HEK293 (cell line): ENCODE results near the gene BAIAP3.

Experiments
- BCL11A ChIP-seq: fragments of 450-650 bp; formaldehyde crosslinking; IDR thresholded peaks from 2 replicates; pipeline ENCODE4 v1.5.1; 2016; ENCODE audit warnings: low read depth, missing biosample characterization, missing genetic modification characterization
- GLI4 ChIP-seq: fragments of 450-650 bp; formaldehyde crosslinking; IDR thresholded peaks from 2 replicates; pipeline ENCODE4 v1.5.1; 2016; ENCODE audit warnings: missing biosample characterization, missing genetic modification characterization
- HOXA7 ChIP-seq: sonication (generic); formaldehyde crosslinking; IDR thresholded peaks from 2 replicates; pipeline ENCODE4 v1.8.1; 2022; ENCODE audit warnings: missing genetic modification reagents, borderline replicate concordance
- HOXD13 ChIP-seq: sonication (generic); formaldehyde crosslinking; IDR thresholded peaks from 2 replicates; pipeline ENCODE4 v1.8.0; 2022; ENCODE audit warnings: missing genetic modification reagents, borderline replicate concordance
- KLF10 ChIP-seq: fragments of 450-650 bp; IDR thresholded peaks from 2 replicates; pipeline ENCODE4 v1.5.1; 2018; ENCODE audit warnings: missing biosample characterization, mild to moderate bottlenecking, missing genetic modification characterization
- KLF16 ChIP-seq: fragments of 450-650 bp; formaldehyde crosslinking; IDR thresholded peaks from 2 replicates; pipeline ENCODE4 v1.5.1; 2017; ENCODE audit warnings: missing biosample characterization, missing genetic modification characterization
- OVOL3 ChIP-seq: fragments of 450-650 bp; formaldehyde crosslinking; IDR thresholded peaks from 2 replicates; pipeline ENCODE4 v1.5.1; 2016; ENCODE audit warnings: missing biosample characterization, missing genetic modification characterization
- SALL2 ChIP-seq: fragments of 450-650 bp; formaldehyde crosslinking; IDR thresholded peaks from 2 replicates; pipeline ENCODE4 v1.5.0; 2017; ENCODE audit warnings: missing biosample characterization, mild to moderate bottlenecking, missing genetic modification characterization, borderline replicate concordance
- SETDB1 ChIP-seq: IDR thresholded peaks from one replicate; pipeline ENCODE4 v1.6.1; 2017; ENCODE audit warnings: mild to moderate bottlenecking, low read length, moderate library complexity, mixed read lengths; ENCODE audit not compliant: insufficient read length
- SP7 ChIP-seq: fragments of 450-650 bp; formaldehyde crosslinking; IDR thresholded peaks from 2 replicates; pipeline ENCODE4 v1.5.1; 2016; ENCODE audit warnings: missing biosample characterization, missing genetic modification characterization
- TCF7L2 ChIP-seq: IDR thresholded peaks from 2 replicates; pipeline ENCODE4 v1.6.1; 2011; ENCODE audit warnings: low read depth, mild to moderate bottlenecking, inconsistent platforms, low read length, moderate library complexity, borderline replicate concordance
- ZBTB1 ChIP-seq: fragments of 450-650 bp; formaldehyde crosslinking; IDR thresholded peaks from 2 replicates; pipeline ENCODE4 v1.5.1; 2016; ENCODE audit warnings: missing biosample characterization, missing genetic modification characterization
- ZBTB48 ChIP-seq: fragments of 450-650 bp; formaldehyde crosslinking; IDR thresholded peaks from 2 replicates; pipeline ENCODE4 v1.5.1; 2016; ENCODE audit warnings: missing biosample characterization, missing genetic modification characterization
- ZEB2 ChIP-seq: fragments of 450-650 bp; formaldehyde crosslinking; IDR thresholded peaks from 2 replicates; pipeline ENCODE4 v1.5.1; 2016; ENCODE audit warnings: missing biosample characterization, missing genetic modification characterization
- ZFP3 ChIP-seq: fragments of 450-650 bp; formaldehyde crosslinking; IDR thresholded peaks from 2 replicates; pipeline ENCODE4 v1.5.1; 2016; ENCODE audit warnings: low read depth, missing biosample characterization, missing genetic modification characterization
- ZFP41 ChIP-seq: fragments of 450-650 bp; formaldehyde crosslinking; IDR thresholded peaks from 2 replicates; pipeline ENCODE4 v1.5.1; 2016; ENCODE audit warnings: missing biosample characterization, missing genetic modification characterization, borderline replicate concordance
- ZNF112 ChIP-seq: fragments of 450-650 bp; formaldehyde crosslinking; IDR thresholded peaks from 2 replicates; pipeline ENCODE4 v1.5.0; 2017; ENCODE audit warnings: missing biosample characterization, missing genetic modification characterization
- ZNF138 ChIP-seq: fragments of 450-650 bp; formaldehyde crosslinking; IDR thresholded peaks from 2 replicates; pipeline ENCODE4 v1.5.1; 2016; ENCODE audit warnings: missing biosample characterization, missing genetic modification characterization, borderline replicate concordance
- ZNF174 ChIP-seq: fragments of 450-650 bp; formaldehyde crosslinking; IDR thresholded peaks from 2 replicates; pipeline ENCODE4 v1.5.0; 2017; ENCODE audit warnings: missing biosample characterization, mild to moderate bottlenecking, missing genetic modification characterization
- ZNF184 ChIP-seq: fragments of 450-650 bp; IDR thresholded peaks from 2 replicates; pipeline ENCODE4 v1.5.1; 2018; ENCODE audit warnings: missing biosample characterization, mild to moderate bottlenecking, missing genetic modification characterization
- ZNF19 ChIP-seq: fragments of 450-650 bp; formaldehyde crosslinking; IDR thresholded peaks from 2 replicates; pipeline ENCODE4; 2016; ENCODE audit warnings: missing biosample characterization, missing genetic modification characterization, low read depth
- ZNF350 ChIP-seq: fragments of 450-650 bp; formaldehyde crosslinking; IDR thresholded peaks from 2 replicates; pipeline ENCODE4 v1.5.0; 2017; ENCODE audit warnings: missing biosample characterization, mild to moderate bottlenecking, missing genetic modification characterization
- ZNF366 ChIP-seq: fragments of 450-650 bp; formaldehyde crosslinking; conservative IDR thresholded peaks from 2 replicates; pipeline ENCODE4 v1.5.1; 2016; ENCODE audit warnings: missing biosample characterization, missing genetic modification characterization
- ZNF394 ChIP-seq: fragments of 450-650 bp; formaldehyde crosslinking; IDR thresholded peaks from 2 replicates; pipeline ENCODE4 v1.5.1; 2016; ENCODE audit warnings: missing biosample characterization, missing genetic modification characterization, mild to moderate bottlenecking, moderate library complexity, borderline replicate concordance
- ZNF416 ChIP-seq: fragments of 450-650 bp; formaldehyde crosslinking; IDR thresholded peaks from 2 replicates; pipeline ENCODE4 v1.5.1; 2016; ENCODE audit warnings: missing biosample characterization, missing genetic modification characterization
- ZNF433 ChIP-seq: fragments of 450-650 bp; formaldehyde crosslinking; IDR thresholded peaks from 2 replicates; pipeline ENCODE4 v1.5.1; 2016; ENCODE audit warnings: missing biosample characterization, missing genetic modification characterization, low read depth
- ZNF501 ChIP-seq: fragments of 450-650 bp; formaldehyde crosslinking; IDR thresholded peaks from 2 replicates; pipeline ENCODE4 v1.5.1; 2016; ENCODE audit warnings: missing biosample characterization, missing genetic modification characterization
- ZNF529 ChIP-seq: fragments of 450-650 bp; formaldehyde crosslinking; IDR thresholded peaks from 2 replicates; pipeline ENCODE4 v1.5.1; 2017; ENCODE audit warnings: missing genetic modification characterization, missing biosample characterization; ENCODE audit not compliant: insufficient replicate concordance
- ZNF626 ChIP-seq: fragments of 450-650 bp; sonication (Bioruptor Pico); formaldehyde crosslinking; IDR thresholded peaks from 2 replicates; pipeline ENCODE4 v1.5.1; 2018; ENCODE audit warnings: missing biosample characterization, missing genetic modification characterization, inconsistent platforms
- ZNF654 ChIP-seq: fragments of 450-650 bp; formaldehyde crosslinking; IDR thresholded peaks from 2 replicates; pipeline ENCODE4 v1.5.1; 2016; ENCODE audit warnings: low read depth, missing biosample characterization, missing genetic modification characterization
- TF ChIP-seq, protein P1 (sequence below): fragments of 450-650 bp; formaldehyde crosslinking; IDR thresholded peaks from 2 replicates; pipeline ENCODE4 v1.5.1; 2016; ENCODE audit warnings: missing biosample characterization, missing genetic modification characterization, low read depth
- TF ChIP-seq, protein P2 (sequence below): fragments of 450-650 bp; formaldehyde crosslinking; IDR thresholded peaks from 2 replicates; pipeline ENCODE4 v1.5.1; 2016; ENCODE audit warnings: missing biosample characterization, missing genetic modification characterization, borderline replicate concordance
- TF ChIP-seq, protein P3 (sequence below): fragments of 450-650 bp; formaldehyde crosslinking; IDR thresholded peaks from 2 replicates; pipeline ENCODE4 v1.5.1; 2016; ENCODE audit warnings: missing biosample characterization, missing genetic modification characterization
- TF ChIP-seq, protein P4 (sequence below): sonication (generic); formaldehyde crosslinking; IDR thresholded peaks from 2 replicates; pipeline ENCODE4 v1.8.1; 2022; ENCODE audit warnings: mild to moderate bottlenecking, moderate library complexity, missing genetic modification reagents
- TF ChIP-seq, protein P5 (sequence below): fragments of 450-650 bp; formaldehyde crosslinking; IDR thresholded peaks from 2 replicates; pipeline ENCODE4 v1.5.1; 2017; ENCODE audit warnings: missing biosample characterization, missing genetic modification characterization

The BAIAP3 gene

DNA sequence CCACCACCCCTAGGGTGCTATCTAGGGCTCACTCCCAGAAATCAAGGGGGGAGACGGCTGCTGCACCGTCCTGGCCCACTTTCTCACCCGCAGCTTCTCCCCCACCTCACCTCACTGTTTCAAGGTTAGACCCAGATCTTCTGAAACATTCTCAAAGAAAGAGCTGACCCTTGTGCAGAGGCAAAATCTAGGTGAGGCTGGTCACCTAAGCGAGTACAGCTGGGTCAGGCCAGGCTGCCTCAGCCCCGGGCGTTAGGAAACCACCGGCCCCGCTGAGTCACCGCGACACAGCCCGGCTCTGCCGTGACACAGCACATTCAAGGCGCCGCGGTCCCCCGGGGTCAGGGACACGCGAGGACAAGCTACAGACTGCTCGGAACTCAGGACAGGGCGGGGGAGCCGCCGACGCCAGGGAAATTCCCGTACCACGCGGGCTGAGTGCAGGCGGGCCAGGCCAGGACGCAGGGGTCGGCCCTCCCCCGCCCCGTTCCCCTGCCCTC is 45.4 kb downstream of the BAIAP3 start (continued):
- TF ChIP-seq ZNF112 (tag by site-specific recombination), result no peak
- TF ChIP-seq, protein P1, sequence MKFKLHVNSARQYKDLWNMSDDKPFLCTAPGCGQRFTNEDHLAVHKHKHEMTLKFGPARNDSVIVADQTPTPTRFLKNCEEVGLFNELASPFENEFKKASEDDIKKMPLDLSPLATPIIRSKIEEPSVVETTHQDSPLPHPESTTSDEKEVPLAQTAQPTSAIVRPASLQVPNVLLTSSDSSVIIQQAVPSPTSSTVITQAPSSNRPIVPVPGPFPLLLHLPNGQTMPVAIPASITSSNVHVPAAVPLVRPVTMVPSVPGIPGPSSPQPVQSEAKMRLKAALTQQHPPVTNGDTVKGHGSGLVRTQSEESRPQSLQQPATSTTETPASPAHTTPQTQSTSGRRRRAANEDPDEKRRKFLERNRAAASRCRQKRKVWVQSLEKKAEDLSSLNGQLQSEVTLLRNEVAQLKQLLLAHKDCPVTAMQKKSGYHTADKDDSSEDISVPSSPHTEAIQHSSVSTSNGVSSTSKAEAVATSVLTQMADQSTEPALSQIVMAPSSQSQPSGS (tag by site-specific recombination), result no peak
- TF ChIP-seq HOXA7 (CRISPR knock-in tag), result no peak
- TF ChIP-seq, protein P2, sequence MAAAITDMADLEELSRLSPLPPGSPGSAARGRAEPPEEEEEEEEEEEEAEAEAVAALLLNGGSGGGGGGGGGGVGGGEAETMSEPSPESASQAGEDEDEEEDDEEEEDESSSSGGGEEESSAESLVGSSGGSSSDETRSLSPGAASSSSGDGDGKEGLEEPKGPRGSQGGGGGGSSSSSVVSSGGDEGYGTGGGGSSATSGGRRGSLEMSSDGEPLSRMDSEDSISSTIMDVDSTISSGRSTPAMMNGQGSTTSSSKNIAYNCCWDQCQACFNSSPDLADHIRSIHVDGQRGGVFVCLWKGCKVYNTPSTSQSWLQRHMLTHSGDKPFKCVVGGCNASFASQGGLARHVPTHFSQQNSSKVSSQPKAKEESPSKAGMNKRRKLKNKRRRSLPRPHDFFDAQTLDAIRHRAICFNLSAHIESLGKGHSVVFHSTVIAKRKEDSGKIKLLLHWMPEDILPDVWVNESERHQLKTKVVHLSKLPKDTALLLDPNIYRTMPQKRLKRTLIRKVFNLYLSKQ, result no peak
- no peak; the same call in 1 of the 2 replicates for TF ChIP-seq KLF10
- TF ChIP-seq BCL11A (tag by site-specific recombination), result no peak
- no peak for TF ChIP-seq OVOL3
- TF ChIP-seq, protein P3, sequence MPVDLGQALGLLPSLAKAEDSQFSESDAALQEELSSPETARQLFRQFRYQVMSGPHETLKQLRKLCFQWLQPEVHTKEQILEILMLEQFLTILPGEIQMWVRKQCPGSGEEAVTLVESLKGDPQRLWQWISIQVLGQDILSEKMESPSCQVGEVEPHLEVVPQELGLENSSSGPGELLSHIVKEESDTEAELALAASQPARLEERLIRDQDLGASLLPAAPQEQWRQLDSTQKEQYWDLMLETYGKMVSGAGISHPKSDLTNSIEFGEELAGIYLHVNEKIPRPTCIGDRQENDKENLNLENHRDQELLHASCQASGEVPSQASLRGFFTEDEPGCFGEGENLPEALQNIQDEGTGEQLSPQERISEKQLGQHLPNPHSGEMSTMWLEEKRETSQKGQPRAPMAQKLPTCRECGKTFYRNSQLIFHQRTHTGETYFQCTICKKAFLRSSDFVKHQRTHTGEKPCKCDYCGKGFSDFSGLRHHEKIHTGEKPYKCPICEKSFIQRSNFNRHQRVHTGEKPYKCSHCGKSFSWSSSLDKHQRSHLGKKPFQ (tag by site-specific recombination), result no peak
- TF ChIP-seq ZNF366 (tag by site-specific recombination), result no peak
- no peak for TF ChIP-seq ZFP41
- peak; percentile 65; the same call in 1 of the 2 replicates for TF ChIP-seq ZNF501
- TF ChIP-seq, protein P4, sequence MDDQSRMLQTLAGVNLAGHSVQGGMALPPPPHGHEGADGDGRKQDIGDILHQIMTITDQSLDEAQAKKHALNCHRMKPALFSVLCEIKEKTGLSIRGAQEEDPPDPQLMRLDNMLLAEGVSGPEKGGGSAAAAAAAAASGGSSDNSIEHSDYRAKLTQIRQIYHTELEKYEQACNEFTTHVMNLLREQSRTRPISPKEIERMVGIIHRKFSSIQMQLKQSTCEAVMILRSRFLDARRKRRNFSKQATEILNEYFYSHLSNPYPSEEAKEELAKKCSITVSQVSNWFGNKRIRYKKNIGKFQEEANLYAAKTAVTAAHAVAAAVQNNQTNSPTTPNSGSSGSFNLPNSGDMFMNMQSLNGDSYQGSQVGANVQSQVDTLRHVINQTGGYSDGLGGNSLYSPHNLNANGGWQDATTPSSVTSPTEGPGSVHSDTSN (CRISPR knock-in tag), result no peak
- no peak for TF ChIP-seq ZNF416 (tag by site-specific recombination)
- TF ChIP-seq ZNF394 (tag by site-specific recombination), result peak; percentile 52; the same call in 1 of the 2 replicates
- TF ChIP-seq TCF7L2, result no peak
- no peak for TF ChIP-seq ZNF529
- TF ChIP-seq ZEB2 (tag by site-specific recombination), result peak; percentile 71
- no peak for TF ChIP-seq ZNF138 (tag by site-specific recombination)
- no peak for TF ChIP-seq ZNF184 (tag by site-specific recombination)
- TF ChIP-seq ZNF654 (tag by site-specific recombination), result no peak
- TF ChIP-seq SALL2 (tag by site-specific recombination), result no peak
- no peak for TF ChIP-seq ZNF433 (tag by site-specific recombination)
- TF ChIP-seq GLI4, result no peak; the same call in 1 of the 2 replicates
- peak; percentile 77; the same call in 1 of the 2 replicates for TF ChIP-seq SP7 (tag by site-specific recombination)
- no peak for TF ChIP-seq ZNF350 (tag by site-specific recombination)
- TF ChIP-seq ZBTB48, result peak; percentile 52; the same call in 1 of the 2 replicates
- TF ChIP-seq HOXD13 (CRISPR knock-in tag), result no peak
- TF ChIP-seq ZNF174 (tag by site-specific recombination), result no peak
- TF ChIP-seq ZFP3 (tag by site-specific recombination), result no peak
- TF ChIP-seq KLF16 (tag by site-specific recombination), result 0 out of 2 replicates have a peak, but pooled peaks have one; percentile 8
- TF ChIP-seq ZNF19 (tag by site-specific recombination), result no peak
- no peak for TF ChIP-seq SETDB1
- peak; percentile 44; the same call in 1 of the 2 replicates for TF ChIP-seq ZBTB1 (tag by site-specific recombination)
- TF ChIP-seq, protein P5, sequence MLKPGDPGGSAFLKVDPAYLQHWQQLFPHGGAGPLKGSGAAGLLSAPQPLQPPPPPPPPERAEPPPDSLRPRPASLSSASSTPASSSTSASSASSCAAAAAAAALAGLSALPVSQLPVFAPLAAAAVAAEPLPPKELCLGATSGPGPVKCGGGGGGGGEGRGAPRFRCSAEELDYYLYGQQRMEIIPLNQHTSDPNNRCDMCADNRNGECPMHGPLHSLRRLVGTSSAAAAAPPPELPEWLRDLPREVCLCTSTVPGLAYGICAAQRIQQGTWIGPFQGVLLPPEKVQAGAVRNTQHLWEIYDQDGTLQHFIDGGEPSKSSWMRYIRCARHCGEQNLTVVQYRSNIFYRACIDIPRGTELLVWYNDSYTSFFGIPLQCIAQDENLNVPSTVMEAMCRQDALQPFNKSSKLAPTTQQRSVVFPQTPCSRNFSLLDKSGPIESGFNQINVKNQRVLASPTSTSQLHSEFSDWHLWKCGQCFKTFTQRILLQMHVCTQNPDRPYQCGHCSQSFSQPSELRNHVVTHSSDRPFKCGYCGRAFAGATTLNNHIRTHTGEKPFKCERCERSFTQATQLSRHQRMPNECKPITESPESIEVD (tag by site-specific recombination), result no peak
- TF ChIP-seq ZNF626 (tag by site-specific recombination), result no peak
